Measurements from ENCODE around the gene NSUN3.
"Not testable (repeated sequence)": the region's sequence is repeated elsewhere in the genome, so short reads cannot be mapped to it uniquely, and the experiment has no call there.

The NSUN3 gene

DNA sequence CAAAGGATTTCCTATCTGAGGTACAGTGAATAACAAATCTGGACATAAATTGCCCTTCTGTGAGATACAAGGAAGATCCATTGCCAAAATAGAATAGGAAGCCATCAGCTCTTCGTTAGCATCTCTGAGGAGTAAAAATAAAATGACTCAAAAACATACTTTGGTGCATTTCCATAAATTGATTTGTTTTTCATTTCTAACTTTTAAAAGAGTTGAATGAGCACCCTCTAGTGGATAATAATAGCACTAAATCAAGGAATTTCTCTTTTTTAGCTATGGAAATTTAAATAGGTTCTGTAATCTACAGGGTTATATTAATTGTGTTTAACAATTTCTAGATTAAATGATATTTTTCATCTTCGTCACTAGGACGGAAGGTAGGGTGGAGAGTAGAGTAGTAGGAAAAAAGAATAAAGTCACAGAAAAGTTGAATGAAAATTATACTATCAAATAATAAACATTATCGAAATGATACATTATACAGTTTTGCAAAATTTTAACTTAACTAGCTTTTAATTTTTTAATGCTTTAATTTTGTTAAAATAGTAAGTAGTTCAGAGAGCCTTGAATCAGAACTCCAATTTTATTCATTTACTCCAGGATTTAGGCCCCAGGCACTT is 6.4 kb downstream of the NSUN3 start:
- no peak for DNase-seq

DNA sequence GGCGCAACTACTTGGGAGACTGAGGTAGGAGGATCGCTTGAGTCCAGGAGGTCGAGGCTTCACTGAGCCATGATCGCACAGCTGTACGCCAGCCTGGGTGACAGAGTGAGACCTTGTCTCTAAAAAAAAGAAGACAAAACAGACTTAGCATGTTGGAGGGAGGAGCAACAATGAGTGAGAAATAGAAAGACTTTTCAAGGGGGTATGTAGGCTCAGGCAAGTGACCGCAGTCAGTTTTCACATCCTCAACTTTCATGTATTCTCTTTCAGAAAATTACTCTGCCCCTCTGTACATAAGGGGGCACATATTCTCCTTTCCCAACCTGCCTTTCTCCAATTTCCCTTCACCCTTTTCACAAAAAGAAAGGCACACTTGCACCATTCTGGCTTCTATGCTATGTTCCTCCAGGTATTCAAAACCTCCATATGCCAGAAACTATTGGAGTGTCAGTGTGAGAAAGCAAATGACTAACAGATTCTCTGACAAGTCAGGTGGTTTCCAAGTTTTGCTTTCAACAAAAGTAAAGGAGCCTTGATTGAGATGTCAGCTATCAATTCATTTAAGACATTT is 7.6 kb downstream of the NSUN3 start:
- DNase-seq = no peak

DNA sequence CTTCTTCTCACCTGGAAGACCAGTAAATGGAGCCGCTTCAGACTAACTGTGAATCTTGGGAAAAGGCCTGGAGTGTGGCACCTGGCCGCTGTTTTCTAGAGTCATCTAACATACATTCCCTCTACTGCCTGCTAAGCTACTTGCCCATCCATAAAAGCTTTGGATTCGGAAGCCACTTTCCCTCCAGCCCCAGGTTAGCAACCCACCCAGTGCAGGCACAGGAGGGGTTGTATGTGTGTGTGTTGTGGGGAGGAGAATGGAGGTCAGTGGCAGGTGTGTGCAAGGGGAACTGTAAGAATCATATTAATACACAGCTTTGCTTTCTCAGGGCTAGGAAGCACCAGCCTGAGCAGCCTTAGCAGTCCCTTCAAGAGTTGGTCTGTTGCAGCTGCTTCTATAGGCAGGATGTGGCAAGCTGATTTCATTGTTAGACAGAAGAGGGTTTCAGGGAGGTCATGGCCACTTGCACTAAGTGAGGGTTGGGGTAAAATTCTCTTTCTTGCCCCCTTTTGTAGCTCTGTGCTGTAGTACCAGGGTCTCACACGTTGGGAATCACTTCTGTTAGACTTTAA is 8.9 kb downstream of the NSUN3 start:
- DNase-seq = no peak

DNA sequence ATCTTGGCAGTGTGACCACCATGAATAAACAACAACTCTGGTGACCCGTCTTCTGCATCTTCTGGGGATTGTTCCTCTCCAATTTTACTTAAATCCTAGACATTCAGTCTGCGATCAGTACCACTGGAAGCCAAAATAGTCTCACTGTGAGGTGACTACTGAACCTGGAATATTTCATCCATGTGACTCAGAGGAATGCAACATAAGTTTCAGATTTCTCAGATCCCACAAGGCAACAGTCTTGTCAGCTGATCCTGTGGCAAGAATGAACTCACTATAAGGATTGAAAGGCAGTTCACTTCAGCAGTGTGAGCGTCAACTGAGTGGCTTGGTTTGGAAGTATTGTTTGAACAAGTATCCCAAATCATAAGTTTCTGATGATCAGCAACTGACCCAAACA is 13.2 kb downstream of the NSUN3 start:
- DNase-seq = no peak

DNA sequence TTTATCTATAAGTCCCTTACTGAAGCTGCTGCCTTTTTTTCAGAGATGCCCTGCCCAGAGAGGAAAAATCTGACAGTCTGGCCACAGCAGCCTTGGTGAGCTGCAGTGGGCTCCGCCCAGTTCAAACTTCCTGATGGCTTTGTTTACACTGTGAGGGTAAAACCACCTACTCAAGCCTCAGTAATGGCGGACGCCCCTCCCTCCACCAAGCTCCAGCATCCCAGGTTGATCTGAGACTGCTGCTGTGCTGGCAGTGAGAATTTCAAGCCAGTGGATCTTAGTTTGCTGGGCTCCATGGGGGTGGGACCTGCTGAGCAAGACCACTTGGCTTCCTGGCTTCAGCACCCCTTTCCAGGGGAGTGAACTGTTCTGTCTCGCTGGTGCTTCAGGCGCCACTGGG is 17.7 kb downstream of the NSUN3 start:
- not testable (repeated sequence) for DNase-seq

DNA sequence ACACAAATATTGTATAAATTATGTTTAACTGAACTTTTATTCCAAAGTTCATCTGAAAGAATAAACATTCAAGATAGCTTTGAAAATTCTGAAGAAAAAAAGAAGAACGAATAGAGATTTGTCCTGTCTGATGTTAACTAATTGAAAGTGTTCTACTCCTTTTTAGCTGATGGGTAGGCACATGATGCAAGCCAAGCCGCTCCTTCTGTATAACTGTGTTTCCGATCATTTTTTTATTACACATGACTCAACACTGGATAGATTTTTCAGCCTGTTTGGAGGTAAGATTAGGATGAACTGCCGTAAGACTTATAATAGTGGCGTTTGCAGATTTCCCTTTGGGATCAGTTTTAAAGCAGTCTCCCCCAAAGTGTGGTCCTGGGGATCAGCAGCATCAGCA is 19.0 kb downstream of the NSUN3 start:
- no peak for DNase-seq

DNA sequence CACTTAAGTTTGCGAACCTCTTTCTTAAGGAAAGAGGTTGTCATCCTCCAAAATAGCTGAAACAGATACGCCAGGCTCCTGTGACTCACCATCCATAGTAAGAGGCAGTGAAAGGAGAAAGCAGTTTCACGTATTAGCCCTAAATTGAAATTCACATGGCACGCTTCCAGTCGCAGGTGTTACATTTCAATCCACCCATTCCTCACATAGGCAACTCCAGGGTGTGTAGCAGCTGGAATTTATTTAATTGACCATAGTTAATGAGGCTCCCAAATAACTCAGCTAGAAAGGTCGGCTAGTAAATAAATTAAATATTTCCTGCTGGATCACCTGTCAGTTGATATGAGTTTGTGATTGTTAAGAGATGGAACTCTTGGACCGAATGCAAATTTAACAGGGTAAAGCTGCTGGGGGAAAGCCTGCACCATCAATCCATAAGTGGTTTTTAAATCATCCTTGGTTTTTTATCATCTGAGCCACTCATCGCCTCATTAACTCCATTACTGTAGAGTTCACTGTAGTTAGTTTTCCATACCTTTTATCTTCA is 19.6 kb downstream of the NSUN3 start:
- no peak for DNase-seq

DNA sequence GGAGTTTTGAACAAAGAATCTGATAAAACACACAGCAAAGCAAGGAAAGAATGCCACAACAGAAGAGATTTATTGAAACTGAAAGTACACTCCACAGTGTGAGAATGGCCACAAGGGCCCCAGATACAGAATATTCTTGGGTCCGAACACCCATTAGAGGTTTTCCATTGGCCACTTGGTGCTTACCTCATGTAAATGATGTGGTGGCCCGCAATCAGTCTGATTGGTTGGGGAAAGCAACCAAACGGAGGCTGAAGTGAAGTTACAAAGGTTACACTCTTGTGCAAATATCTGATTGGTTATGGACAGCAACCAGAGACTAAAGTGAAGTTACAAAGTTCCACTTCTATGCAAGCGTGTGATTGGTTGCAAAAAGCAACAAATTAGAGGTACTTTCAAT is 20.4 kb downstream of the NSUN3 start:
- no peak for DNase-seq

DNA sequence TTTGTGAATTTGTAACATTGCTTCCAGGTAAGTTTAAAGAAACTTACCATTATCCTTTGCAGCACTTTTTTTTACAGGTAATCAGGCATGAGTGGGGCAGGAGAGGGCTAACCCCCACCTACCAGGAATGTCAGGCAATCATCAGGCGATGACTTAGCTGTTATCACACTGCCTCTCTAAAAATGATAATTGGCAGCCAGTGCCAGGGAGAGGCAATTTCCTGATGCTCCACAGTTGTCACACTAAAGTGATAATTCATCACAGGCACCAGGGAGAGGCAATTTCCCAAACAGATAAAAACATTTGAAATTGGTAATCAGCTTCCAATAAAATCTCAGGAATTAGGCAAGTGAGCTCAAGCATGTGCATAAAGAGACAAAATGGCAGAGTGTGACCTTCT is 26.3 kb downstream of the NSUN3 start:
- no peak for DNase-seq

DNA sequence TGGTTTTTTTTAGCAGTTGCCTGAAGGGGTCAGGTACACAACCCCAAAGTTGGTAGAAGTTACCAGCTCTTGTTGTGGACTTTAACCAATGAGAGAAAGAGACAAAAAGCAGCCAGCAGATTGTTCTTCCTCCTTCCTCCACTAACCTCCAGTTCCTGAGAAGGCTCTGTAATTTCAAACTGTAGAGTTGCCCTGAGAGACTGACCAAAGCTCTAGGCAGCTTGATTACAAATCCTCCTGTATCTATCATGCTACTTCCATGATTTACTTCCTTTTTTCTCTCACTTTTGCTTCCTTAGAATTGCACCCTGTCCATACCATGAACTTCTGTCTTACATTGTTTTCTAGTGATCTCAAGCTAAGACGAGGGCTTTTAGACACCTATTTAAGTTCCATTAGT is 29.2 kb downstream of the NSUN3 start:
- DNase-seq = no peak

DNA sequence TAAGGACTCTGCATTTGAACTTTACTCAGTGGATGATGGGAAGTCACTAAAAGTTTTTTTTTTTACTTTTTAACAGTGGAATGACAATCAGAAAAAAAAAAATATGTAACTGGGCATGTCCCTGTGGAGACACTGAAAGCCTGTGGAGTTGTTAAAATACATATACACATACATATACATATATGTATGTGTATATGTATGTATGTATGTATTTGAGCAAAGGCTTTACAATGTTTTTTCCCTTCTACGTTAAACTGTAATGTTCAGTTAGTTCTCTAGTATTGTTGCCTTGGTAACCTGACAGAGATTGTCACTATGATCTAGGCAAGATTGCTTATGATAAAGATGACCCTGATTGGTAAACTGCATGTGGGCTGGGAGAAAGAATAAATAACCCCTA is 30.3 kb downstream of the NSUN3 start:
- DNase-seq = no peak

DNA sequence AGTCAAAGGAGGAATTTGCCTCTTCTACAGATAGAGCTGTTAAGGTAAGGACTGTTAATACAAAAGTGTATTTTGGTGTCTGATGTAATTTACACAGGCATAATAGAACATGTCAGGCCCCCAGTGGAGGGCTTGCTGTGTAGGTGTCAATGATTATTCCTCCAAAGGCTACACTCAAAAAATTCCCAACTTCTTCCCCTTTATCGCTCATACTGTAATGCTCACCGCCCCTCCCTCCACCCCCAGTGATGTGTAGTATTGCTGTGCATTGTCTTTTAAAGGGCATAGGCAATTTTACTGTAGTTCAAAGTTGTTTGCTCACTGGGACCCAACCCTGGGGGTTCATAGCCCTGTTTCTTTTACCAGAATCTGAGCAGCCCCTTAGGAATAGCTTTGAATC is 32.2 kb downstream of the NSUN3 start:
- DNase-seq = no peak

DNA sequence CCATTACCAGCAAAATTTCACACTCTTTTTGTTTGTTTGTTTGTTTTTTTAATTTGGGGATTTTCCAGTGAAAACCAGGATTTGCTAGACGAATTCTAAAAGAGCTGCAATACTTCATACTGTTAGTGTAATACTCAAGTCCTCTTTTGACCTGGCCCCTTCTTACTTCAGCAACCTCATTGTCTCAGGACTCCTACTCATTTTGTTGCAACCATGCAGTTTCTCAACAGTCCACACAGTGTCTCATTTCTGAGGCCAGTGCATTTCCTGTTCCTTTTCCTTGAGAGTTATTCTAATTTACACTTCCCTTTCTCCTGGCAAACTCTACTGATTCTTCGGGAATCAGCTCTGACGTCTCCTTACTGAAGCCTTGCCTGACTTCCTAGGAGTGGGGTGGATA is 35.6 kb downstream of the NSUN3 start:
- no peak for DNase-seq

DNA sequence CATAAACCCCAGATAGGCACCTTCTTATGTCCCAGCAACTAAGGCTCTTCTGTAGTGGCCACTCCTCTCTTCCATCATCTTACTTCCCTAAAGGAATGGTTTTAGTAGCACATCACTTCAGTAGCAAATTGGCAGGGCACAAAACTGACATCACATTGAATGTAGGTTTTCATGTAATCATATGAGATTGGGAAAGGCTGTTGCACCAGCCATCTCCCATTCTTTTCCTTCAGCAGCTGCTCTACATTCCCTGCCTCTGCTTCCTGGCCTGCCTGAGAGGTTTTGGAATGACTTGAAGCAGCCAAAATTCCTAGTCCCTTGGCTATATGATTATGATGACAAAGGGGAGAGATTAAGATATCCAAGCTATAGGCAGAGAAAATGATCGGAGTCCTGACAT is 36.5 kb downstream of the NSUN3 start:
- DNase-seq = no peak

DNA sequence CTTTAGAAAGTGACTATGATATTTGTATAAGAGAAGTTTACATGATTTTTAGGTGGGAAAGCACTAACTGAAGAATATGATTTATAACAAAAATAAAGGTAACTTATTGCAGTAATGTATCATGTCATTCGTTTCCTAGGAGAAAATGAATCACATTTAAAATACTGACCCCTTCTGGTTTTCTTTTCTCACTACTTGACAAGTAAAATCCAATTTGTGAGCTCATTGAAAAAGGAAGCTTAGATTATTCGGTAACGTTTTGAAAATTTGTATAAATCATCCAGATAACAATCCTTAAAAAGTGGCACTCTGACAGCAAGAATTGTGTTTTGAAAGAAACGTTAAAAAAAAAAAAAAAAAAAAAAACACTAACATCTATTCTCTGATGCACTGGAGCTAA is 39.0 kb downstream of the NSUN3 start:
- DNase-seq = no peak

DNA sequence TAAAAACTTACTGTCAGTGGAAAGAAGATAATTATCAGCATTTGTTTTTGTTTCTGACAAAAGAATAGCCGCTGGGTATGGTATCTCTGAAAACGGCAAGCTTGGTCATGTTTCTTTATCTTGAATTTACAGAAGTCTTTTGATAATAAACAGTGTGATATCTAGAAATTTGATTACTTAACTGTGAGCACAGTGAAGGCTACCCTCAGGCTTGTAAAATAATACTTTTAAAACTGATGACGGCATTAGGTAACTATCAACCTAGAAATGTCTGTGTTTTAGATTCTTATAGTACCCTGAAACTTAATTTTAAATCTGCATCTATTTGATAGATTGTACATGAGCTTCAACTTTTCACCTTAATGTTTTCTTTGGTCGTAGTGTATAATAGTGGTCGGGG is 43.4 kb downstream of the NSUN3 start:
- DNase-seq = no peak

DNA sequence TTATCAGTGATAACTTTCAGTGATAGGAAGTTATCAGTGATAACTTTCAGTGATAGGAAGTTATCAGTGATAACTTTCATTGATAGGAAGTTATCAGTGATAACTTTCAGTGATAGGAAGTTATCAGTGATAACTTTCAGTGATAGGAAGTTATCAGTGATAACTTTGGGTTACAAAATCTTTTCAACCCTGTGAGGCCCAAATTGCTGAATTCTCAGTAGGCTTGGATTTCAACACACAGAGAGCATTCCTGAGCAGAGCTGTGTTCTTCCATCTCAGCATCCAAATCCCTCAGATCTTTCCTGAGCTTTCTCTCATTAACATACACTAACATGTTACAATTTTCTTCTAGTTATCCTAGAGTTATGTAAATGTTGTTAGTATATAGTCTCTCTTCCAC is 47.4 kb downstream of the NSUN3 start:
- not testable (repeated sequence) for DNase-seq

DNA sequence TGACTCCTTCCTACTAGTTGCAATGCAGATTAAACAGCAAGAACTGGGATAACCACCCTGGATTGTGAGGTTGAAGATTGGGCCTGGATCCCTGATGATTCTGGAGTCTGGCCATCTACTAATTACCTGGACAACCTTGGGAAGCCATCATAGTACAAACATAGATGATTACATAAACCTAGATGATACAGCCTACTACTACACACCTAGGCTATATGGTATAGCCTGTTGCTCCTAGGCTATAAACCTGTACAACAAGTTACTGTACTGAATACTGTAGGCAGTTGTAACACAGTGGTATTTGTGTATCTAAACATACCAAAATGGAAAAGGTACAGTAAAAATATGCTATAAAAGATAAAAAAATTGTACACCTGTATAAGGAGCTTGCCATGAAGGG is 48.0 kb downstream of the NSUN3 start:
- DNase-seq = no peak

DNA sequence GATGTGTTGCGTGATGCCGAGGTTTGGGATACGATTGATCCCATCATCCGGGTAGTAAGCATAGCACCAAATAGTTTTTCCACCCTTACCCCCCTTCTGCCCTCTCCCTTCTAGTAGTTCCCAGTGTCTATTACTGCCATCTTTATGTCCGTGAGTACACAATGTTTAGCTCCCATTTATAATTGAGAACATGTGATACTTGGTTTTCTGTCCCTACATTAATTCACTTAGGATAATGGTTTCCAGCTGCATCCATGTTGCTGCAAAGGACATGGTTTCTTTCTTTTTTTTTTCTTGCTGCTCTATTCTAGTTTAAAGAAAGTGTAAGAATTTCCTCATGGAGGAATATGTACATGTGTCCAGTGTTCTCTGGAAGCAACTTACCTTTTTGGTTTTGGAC is 51.8 kb downstream of the NSUN3 start:
- no peak for DNase-seq

DNA sequence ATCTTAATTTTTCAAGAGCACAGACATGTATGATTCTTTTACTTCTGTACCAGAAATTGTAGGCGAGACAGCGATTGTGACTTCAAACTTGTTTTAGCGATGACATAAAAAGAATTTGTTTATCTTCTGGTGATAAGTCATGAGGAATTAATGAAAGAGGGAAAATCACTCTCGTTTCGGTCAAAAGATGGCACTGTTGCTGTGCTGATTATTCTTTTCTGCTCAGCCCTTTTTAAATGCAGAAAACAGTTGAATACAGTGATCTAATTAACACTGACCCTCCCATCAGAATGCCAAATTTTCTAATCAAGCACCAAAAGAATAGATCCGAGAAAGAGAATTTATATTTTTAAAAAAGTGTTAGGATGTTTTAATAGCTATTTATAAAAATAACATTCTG is 52.6 kb downstream of the NSUN3 start:
- no peak for DNase-seq

DNA sequence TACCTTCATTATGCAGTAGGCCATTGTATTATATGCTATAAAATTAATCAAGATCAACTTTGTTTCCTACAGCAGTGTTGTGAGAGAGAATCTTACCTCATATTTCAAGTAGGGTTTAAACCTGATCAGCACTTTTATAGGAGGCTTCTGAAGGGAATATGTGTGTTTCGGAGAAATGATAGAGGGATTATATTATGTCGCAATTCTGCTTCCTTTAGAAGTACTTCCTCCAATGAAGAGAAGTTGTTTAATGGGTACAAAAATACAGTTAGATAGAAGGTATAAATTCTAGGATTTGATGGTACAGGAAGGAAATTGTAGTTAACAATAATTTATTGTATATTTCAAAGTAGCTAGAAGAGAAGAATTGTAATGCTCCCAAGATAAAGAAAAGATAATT is 54.9 kb downstream of the NSUN3 start:
- no peak for DNase-seq

DNA sequence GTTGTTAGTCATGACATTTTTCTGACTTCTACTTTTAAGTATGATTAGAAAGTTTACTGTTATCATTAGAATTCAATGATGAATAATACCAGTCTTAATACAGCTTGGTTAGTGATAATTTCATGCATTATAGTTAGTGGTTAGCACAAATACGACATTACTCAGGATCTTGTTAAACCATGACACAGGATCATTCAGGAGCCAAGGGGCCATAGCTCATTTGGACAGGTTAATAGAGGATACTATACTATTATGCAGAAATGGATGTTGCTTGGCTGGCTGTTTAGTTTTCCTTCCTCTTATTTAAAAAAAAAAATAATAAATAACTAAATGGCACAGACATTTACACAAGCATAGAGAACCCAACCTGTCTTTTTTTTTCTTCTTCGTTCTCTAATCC is 55.5 kb downstream of the NSUN3 start:
- DNase-seq = no peak

DNA sequence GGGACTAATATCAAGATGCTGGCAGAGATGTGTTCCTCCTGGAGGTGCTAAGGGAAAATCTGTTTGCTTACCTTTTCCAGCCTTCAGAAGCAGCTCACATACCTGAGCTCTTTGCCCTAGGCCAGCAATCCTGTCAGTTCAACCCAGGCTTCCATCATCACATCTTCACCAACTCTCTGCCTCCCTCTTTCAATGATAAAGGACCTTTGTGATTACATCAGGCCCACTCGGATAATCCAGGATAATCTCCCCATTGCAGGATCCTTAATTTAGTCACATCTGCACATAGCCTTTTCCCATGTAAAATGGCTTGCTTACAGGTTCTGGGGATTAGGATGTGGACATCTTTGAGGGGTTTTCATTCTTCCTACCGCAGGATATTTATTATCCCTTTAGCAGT is 58.3 kb downstream of the NSUN3 start:
- DNase-seq = no peak

DNA sequence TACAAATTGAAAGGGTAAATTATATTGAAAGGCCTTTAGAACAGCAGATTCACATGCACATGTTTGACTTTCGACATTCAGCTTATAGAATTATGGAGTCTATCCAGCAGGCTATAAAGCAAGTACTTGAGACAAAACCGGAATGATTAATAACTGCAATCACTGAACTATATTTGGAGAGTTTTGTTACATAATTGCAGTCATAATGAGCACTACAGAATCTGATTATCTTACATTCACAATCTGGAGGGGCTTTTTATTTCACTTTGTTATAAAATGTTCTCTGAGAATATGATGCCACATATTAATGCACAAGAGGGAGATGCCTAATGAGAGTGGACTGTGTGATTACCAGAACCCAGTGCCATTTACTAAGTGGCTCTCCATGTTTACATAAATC is 64.3 kb downstream of the NSUN3 start:
- no peak for DNase-seq

DNA sequence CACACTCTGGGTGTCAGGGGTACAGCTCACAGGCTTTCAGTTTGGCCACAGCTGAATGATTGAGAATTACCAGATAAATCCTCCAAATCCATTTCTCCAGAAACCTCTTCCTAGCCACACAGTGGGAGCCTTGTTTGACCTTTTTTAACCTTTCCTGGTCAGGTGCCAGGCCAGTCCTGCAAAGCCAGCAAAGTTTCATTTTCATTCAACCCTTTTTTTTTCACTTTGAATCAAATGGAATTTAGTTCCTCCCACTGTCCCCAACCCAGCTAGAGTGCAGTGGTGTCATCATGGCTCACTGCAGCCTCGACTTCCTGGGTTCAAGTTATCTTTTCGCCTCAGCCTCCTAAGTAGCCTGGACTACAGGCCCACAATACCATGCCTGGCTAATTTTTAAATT is 67.8 kb downstream of the NSUN3 start:
- DNase-seq = no peak
